ENCODE results near the gene PRRC2A. TPM values are rescaled to one million over a fixed set of nuclear protein-coding genes. Genes with fewer than 3 reads are reported as not detected.
"Not testable (repeated sequence)": the region's sequence is repeated elsewhere in the genome, so short reads cannot be mapped to it uniquely, and the experiment has no call there.

PRRC2A gene
- total RNA-seq, 3 donors from 2014 or later = 290 to 309 (median 306) TPM

DNA sequence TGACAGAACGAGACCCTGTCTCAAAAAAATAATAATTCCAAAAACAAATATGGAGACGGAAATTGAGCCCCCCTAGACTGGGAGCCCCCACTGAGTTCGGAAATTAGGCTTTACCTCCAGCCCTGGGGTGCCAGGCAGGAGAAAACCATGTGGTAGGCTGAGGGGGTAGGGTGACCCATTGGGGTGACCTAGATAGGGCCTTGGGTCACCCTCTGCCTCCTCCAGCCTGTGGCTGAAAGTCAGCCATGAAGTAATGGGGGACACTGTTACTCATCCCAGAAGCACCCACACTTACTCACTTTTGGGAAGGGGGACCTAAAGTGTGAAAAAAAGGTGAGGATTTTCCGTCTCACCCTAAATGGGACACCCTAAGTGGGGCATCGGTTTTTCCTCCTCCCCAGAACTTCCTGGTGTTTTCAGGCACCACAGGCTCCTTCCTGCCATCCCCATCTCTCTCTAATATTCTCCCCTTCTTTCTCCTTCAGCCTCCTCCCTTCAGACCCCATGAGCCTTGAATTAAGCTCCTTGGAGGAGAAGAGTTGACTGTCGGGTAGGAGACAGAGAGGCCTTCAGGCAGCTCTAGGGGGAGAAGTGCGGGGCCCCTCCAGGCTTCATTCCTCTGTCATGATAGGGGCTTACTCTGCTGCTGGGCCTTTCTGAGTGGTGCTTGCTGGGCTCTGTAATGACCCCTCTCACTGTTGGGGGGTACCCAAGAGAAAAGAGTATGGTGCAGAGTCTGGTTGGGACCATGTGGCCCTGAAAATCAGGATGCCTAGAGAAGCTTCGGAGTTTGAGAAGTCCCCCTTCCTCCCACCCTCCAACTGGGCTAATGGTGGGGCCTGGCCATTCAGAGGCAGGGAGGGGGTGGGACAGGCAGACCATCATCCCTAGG lies 40.7 kb upstream of the PRRC2A start:
- Mint-ChIP-seq H3K27me3 (ENCODE audit: low read depth) (no peaks in the 10 kb centered on the region), H3K36me3 (ENCODE audit: insufficient read depth) (peaks cover 43% of the 10 kb centered on the region), H3K4me3 (peak overlapping the region; percentile 96), H3K9me3 (no peaks in the 10 kb centered on the region), H3K4me1 (ENCODE audit: low read depth) (peaks cover 66% of the 10 kb centered on the region)
- DNase-seq = no peak
- ATAC-seq = no peak

DNA sequence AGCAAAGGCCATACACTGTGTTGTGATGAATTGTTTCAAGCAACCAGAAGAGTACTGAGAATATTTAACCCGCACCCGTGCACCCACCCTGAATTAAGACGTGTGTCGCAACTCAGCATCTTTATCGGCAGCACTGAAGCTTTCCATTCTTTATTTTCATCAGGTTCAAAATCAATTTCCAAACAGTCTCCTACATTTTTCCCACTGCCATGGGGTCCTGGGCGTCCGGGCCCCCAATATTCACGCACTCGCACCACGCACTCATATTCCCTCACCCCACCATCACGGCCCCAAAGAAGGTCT lies 40.1 kb upstream of the PRRC2A start:
- Mint-ChIP-seq H3K27me3 (ENCODE audit: low read depth) (no peaks in the 10 kb centered on the region), H3K9me3 (no peaks in the 10 kb centered on the region), H3K4me3 (peak overlapping the region; percentile 96), H3K4me1 (ENCODE audit: low read depth) (peaks cover 66% of the 10 kb centered on the region), H3K36me3 (ENCODE audit: insufficient read depth) (peaks cover 42% of the 10 kb centered on the region)
- no peak for DNase-seq
- ATAC-seq = no peak

DNA sequence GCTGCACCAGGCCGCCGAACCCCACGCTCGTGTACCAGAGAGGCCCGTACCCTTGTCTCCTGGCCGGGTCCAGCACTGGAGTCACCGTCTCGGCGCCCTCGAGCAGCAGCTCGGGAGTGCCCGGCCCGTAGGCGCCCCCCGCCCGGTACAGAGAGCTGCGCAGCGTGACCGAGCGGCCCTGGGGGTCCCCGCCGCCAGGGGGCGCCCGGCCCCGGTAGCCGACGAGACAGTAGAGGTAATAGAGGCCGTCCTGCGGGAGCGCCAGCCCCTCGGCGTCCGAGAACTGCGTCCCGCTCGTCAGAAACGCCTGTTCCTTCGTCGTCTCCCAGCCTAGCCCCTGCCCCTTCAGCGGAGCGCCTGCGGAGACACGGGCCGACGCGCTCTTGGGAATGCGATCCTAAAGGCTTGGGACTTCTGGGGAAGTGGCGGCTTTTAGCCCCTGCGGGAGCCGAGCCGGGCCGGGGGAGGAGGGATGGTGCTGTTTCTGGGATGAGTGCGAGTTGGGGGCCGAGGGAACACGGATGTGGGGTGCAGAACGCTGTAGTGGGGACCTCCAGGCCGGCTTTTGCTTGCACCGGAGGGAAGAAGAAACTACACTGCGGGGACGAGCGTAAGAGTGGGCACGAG lies 39.6 kb upstream of the PRRC2A start:
- Mint-ChIP-seq H3K4me3 (peak overlapping the region; percentile 96), H3K4me1 (ENCODE audit: low read depth) (peaks cover 69% of the 10 kb centered on the region), H3K27me3 (ENCODE audit: low read depth) (no peaks in the 10 kb centered on the region), H3K36me3 (ENCODE audit: insufficient read depth) (peaks cover 37% of the 10 kb centered on the region), H3K9me3 (no peaks in the 10 kb centered on the region)
- DNase-seq (peak; percentile 90), ATAC-seq (peak; percentile 77 to 81)

DNA sequence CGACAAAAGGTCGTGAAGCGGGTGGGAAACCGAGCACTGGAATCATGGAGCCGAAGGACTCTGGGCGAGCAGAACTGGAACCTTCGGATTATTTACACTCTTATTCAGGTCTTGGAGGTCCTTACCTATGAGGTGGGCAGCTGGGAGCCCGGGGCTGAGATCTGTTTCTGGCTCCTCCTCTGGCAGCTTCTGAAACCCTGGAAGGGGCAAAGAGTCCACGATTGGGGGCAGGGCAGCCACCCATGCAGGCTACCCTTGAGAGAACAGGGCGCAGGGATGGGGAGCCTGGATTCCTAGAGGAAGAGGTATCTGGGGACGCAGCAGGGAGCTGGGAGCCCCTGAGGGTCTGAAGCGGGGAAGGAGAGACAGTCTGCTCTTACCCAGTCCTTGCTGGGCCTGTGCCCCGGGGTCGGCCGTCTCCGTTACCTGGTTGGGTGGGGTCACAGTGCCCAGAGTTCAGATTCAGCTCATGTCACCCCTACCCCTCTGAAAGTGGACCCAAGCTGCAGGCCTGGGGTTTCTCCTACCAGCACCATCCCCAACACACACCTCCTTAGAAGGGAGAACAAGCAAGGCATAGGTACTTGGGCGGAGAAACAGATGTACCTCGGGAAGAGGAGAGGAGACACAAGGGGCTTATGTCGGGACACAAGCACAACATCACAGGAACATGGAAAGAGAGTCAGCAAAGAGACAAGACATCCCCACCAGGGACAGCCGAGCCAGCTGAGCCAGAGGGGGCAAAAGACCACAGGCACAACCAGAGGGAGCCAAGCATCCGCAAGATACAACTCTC lies 38.9 kb upstream of the PRRC2A start:
- ATAC-seq = peak in 1 of 2 donors; percentile 1
- H3K27me3 Mint-ChIP-seq (ENCODE audit: low read depth) = no peaks in the 10 kb centered on the region
- H3K4me1 Mint-ChIP-seq (ENCODE audit: low read depth) = peaks cover 76% of the 10 kb centered on the region
- no peak for DNase-seq
- no peaks in the 10 kb centered on the region for H3K9me3 Mint-ChIP-seq
- peak overlapping the region; percentile 96 for H3K4me3 Mint-ChIP-seq
- peaks cover 30% of the 10 kb centered on the region for H3K36me3 Mint-ChIP-seq (ENCODE audit: insufficient read depth)

DNA sequence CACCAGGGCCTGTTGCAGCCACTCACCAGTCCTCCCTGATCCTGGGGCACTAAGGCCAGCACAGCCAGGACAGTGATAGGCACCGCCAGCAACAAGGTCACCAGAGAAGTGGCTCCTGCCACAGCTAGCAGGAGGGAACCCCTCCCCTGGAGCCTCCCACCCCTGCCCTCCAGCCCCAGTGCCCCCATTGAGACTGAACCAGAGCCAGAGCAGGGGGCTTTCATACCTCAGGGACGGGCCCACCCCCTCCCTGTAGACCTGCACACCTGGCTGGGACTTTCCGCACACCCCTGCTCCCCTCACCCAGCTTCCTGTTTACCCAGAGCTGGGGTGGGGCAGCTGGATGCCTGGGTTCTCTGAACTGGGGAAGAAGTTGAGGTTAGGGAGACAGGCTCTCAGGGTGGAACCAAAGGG lies 38.3 kb upstream of the PRRC2A start, which contains the start of gene LTB:
TSS of gene LTB (minus strand) at position 195 of the 414 bp plus-strand sequence. CDS start at position 188, 7 bp downstream.
- Mint-ChIP-seq H3K27me3 (ENCODE audit: low read depth) (no peaks in the 10 kb centered on the region), H3K4me1 (ENCODE audit: low read depth) (peaks cover 78% of the 10 kb centered on the region), H3K36me3 (ENCODE audit: insufficient read depth) (peaks cover 24% of the 10 kb centered on the region), H3K9me3 (no peaks in the 10 kb centered on the region), H3K4me3 (peak within 1 kb of the TSS; percentile 96)
- peak; percentile 3 to 13 for ATAC-seq
- peak; percentile 61 for DNase-seq

DNA sequence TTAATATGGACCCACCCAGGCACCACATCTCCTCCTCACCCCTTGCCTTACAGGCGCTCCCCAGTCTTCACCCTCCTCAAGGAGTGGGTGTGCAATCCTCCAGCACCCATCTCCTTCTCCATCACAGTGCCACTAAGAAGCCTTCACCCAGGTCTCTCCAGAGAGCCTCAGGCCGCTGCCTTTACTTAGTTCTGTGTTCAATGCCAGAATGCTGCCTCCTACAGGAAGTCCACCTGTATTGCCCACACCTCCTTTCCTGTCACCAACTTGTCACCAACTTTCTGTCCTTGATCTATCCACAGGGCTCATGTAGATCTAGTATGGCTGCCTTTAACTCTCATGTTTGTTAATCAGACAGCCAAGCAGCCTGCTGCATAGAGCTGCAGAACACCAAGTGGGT lies 35.0 kb upstream of the PRRC2A start:
- Mint-ChIP-seq H3K27me3 (ENCODE audit: low read depth) (no peaks in the 10 kb centered on the region), H3K4me3 (peak overlapping the region; percentile 47), H3K4me1 (ENCODE audit: low read depth) (peaks cover 77% of the 10 kb centered on the region), H3K9me3 (no peaks in the 10 kb centered on the region), H3K36me3 (ENCODE audit: insufficient read depth) (peaks cover 10% of the 10 kb centered on the region)
- ATAC-seq (no peak), DNase-seq (no peak)

DNA sequence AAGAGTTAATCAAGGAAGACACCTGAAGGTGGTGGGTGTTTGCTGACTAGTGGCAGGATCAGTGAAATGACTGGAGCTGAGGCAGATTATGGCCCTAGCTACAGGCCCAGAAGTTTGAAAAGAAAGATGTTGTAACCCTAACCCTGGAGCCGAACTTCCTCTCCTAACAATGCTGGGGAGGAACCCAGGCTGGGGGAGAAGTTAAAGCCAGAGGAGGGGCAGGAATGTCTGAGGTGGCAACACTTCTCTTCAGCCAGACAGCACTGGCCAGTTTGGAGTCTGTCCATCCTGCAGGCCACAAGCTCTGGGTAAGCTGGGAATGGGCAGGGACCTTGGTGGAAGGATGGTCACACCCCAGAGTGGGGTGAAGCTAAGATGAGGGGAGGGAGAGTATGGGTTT lies 34.5 kb upstream of the PRRC2A start, which contains the start of gene LST1:
TSS of gene LST1 (plus strand) at position 270 of the 400 bp plus-strand sequence. CDS start 1,023 bp downstream, outside the sequence.
- ATAC-seq (no peak), DNase-seq (no peak)
- H3K4me1 Mint-ChIP-seq (ENCODE audit: low read depth) = peaks cover 76% of the 10 kb centered on the region
- no peaks in the 10 kb centered on the region for H3K9me3 Mint-ChIP-seq
- peak within 1 kb of the TSS; percentile 74 for H3K4me3 Mint-ChIP-seq
- no peaks in the 10 kb centered on the region for H3K27me3 Mint-ChIP-seq (ENCODE audit: low read depth)
- peaks cover 9% of the 10 kb centered on the region for H3K36me3 Mint-ChIP-seq (ENCODE audit: insufficient read depth)

DNA sequence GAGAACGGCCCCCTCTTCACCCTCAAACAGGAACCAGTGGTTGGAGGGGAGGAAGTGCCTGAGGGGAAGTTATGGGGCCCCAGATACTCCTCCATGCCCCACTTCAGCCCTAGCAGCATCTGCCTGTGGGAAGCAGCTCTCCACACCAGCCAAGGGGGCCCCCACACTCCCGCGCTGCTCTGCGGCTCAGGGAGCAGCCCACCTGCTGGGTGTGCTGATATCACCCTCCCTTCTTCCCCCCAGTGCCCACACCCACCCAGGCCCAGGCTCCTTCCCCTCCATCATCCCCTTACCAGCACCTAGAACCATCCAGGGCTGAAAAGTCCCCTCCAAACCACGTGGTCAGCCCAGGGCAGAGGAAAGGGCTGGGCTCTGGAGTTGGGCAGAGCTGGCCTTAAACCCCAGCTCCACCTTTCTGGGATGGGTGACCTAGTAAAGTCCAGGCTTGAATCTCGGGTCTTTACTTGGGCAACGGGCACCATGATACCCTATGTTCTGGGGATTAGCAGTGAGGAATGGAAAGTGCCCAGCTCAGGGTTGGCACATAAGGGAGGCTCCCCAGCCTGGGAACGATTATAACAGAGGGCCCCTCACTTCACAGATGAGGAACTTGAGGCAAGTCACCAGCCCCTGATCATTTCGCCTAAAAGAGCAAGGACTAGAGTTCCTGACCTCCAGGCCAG lies 33.8 kb upstream of the PRRC2A start:
- no peaks in the 10 kb centered on the region for H3K27me3 Mint-ChIP-seq (ENCODE audit: low read depth)
- ATAC-seq (peak in 1 of 2 donors; percentile 16), DNase-seq (no peak)
- H3K36me3 Mint-ChIP-seq (ENCODE audit: insufficient read depth) = peaks cover 7% of the 10 kb centered on the region
- H3K4me3 Mint-ChIP-seq = peak overlapping the region; percentile 74
- H3K9me3 Mint-ChIP-seq = no peaks in the 10 kb centered on the region
- H3K4me1 Mint-ChIP-seq (ENCODE audit: low read depth) = peaks cover 76% of the 10 kb centered on the region

DNA sequence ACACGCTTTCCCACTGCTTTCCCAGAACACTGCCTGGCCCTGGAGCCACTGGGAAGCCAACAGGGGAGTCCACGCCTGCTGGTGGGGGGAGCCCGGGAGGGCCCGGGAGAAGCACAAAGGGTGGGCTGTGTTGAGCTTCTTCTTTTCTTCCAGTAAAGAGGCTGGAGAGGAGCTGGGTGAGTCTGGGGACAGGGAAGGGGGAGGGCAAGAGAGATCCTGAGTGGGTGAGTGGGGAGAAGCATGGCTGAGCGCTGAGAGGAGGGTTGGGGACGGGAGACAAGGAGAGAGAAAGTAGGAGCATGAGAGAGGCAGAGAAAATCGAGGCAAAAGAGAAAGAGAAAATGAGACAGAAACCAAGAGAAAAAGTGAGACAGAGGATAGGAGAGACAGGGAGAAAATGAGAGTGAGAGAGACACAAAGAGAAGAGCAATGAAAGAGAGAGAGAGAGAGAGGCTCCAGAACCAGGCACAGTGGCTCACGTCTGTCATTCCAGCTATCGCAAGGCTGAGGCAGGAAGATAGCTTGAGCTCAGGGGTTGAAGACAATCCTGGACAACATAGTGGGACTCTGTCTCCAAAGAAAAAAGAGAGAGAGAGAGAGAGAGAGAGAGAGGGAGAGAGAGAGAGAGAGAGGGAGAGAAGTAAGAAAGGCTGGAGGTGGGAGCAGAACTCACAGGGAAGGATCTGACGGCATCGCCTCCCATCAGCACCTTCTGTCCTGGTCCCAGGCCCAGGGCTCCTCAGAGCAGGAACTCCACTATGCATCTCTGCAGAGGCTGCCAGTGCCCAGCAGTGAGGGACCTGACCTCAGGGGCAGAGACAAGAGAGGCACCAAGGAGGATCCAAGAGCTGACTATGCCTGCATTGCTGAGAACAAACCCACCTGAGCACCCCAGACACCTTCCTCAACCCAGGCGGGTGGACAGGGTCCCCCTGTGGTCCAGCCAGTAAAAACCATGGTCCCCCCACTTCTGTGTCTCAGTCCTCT lies 32.4 kb upstream of the PRRC2A start:
- no peak for DNase-seq
- H3K36me3 Mint-ChIP-seq (ENCODE audit: insufficient read depth) = peaks cover 5% of the 10 kb centered on the region
- no peaks in the 10 kb centered on the region for H3K9me3 Mint-ChIP-seq
- peak; percentile 61 to 67 for ATAC-seq
- peak overlapping the region; percentile 80 for H3K4me3 Mint-ChIP-seq
- H3K27me3 Mint-ChIP-seq (ENCODE audit: low read depth) = no peaks in the 10 kb centered on the region
- peaks cover 73% of the 10 kb centered on the region for H3K4me1 Mint-ChIP-seq (ENCODE audit: low read depth)

DNA sequence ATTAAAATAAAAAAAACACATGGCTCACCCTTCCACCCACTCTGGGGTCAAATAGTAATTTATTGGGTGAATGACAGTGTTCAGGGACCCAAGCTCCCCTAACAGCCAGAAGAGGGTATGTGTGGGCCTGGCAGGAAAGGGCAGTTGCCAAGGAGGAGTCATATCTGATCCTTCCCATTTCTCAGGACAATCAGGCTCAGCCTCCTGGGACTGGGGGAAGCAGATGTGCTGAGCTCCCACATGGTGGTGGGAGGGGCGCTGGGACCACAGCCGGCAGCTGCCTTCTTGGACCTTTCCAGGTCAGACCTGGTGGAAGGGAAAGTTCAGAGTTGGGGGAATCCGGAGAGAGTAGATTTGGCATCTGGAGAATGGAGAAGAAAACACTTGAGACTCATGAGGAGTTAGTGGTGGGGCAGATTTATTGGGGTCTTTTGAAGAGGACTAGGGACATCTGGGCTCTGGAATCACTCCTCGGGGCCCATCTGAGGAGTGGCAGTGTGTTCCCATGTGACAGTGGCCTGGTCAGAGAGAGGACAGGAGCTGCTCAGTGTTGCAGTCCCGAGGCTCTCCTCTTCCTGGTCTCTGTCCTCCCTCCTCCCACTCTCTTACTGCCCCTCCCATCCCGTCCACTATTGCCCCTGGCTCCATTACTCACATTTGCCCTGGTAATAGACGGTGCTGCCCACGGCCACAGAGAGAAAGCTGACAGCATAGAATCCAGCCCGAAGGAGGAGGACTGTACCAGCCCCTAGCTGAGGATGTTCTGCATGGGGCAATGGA lies 31.5 kb upstream of the PRRC2A start:
- peaks cover 5% of the 10 kb centered on the region for H3K36me3 Mint-ChIP-seq (ENCODE audit: insufficient read depth)
- H3K4me3 Mint-ChIP-seq = peak overlapping the region; percentile 31
- DNase-seq (no peak), ATAC-seq (no peak)
- H3K27me3 Mint-ChIP-seq (ENCODE audit: low read depth) = no peaks in the 10 kb centered on the region
- peaks cover 72% of the 10 kb centered on the region for H3K4me1 Mint-ChIP-seq (ENCODE audit: low read depth)
- H3K9me3 Mint-ChIP-seq = no peaks in the 10 kb centered on the region

DNA sequence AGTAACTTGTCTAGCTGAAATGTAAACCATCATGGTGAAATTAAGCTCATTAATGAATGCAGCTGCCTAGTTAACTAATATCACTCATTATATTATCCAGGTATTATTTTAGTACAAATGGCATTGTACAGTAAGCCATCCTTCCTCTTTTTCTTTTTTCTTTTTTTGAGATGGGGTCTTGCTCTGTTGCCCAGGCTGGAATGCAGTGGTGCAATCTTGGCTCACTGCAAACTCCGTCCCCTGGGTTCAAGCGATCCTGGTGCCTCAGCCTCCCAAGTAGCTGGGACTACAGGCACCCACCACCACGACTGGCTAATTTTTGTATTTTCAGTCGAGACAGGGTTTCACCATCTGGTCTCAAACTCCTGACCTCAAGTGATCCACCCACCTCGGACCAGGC lies 29.8 kb upstream of the PRRC2A start:
- not testable (repeated sequence) for H3K9me3 Mint-ChIP-seq; H3K4me3 Mint-ChIP-seq; ATAC-seq; H3K27me3 Mint-ChIP-seq (ENCODE audit: low read depth); H3K36me3 Mint-ChIP-seq (ENCODE audit: insufficient read depth); DNase-seq
- H3K4me1 Mint-ChIP-seq (ENCODE audit: low read depth) = peaks cover 62% of the 10 kb centered on the region

DNA sequence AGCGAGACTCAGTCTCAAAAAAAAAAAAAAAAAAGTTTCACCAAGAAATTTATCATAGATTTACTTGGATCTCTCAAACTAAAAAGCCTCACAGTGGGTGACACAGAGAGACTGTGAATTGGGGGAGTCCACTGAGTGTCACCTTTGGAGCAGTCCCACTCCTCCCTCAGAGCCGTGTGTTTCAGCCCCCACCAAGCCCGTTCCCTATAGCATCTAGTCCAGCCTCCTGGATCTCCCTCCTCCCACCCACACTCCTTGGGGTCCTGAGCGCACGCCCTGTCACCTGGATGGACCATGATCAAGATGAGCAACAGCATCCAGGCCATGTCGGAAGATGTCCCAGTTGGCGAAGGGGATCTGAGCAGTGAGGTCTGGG lies 28.1 kb upstream of the PRRC2A start:
- Mint-ChIP-seq H3K4me1 (ENCODE audit: low read depth) (peaks cover 59% of the 10 kb centered on the region), H3K4me3 (peak overlapping the region; percentile 63), H3K36me3 (ENCODE audit: insufficient read depth) (peaks cover 5% of the 10 kb centered on the region), H3K9me3 (no peaks in the 10 kb centered on the region), H3K27me3 (ENCODE audit: low read depth) (no peaks in the 10 kb centered on the region)
- ATAC-seq (peak in 1 of 2 donors; percentile 11), DNase-seq (no peak)
